Activated CD4-positive, alpha-beta T cell treated with anti-CD3 and anti-CD28 coated beads for 36 hours (primary cell): Measurements from ENCODE around the gene SMYD3. TPM values are rescaled to one million over a fixed set of nuclear protein-coding genes. Genes with fewer than 3 reads are reported as not detected.

Experiments used
- ATAC-seq: fragments of 200-7000 bp; cut with Tn5 transposase; one replicate; pipeline ENCODE4 v1.10.0; 2021; ENCODE audit warnings: mild to moderate bottlenecking, moderate library complexity
- CTCF ChIA-PET: fragments of 350-600 bp; sonication (Branson Sonifier 250); formaldehyde crosslinking; loops from one replicate; lab custom pipeline; 2021; ENCODE audit warnings: antibody characterized with exemption; lab: Charles Lee
- POLR2A ChIA-PET: fragments of 350-600 bp; sonication (Branson Sonifier 250); formaldehyde crosslinking; loops from one replicate; lab custom pipeline; 2021; ENCODE audit warnings: antibody characterized with exemption, inconsistent platforms; lab: Charles Lee
- DNase-seq: peaks from one replicate; pipeline ENCODE4 v3.0.0-alpha.2; 2020
- H3K27ac Mint-ChIP-seq: one replicate; pipeline ENCODE4 v1.8.0; 2021; ENCODE audit warnings: mixed read lengths
- H3K27me3 Mint-ChIP-seq: one replicate; pipeline ENCODE4 v1.8.0; 2021; ENCODE audit warnings: mixed read lengths
- H3K36me3 Mint-ChIP-seq: one replicate; pipeline ENCODE4 v1.8.0; 2021; ENCODE audit warnings: low read depth, mixed read lengths
- H3K4me1 Mint-ChIP-seq: one replicate; pipeline ENCODE4 v1.8.0; 2021; ENCODE audit warnings: mixed read lengths
- H3K4me3 Mint-ChIP-seq: one replicate; pipeline ENCODE4 v1.8.0; 2021; ENCODE audit warnings: mild to moderate bottlenecking, moderate library complexity, mixed read lengths
- H3K9me3 Mint-ChIP-seq: one replicate; pipeline ENCODE4 v1.8.0; 2021; ENCODE audit warnings: low read depth, mixed read lengths
- intact Hi-C, 2 experiments: fragments of 100-400 bp; cut with DNase I in 1 of 2; cut with micrococcal nuclease in 1 of 2; formaldehyde crosslinking; loops; one replicate each; pipeline versions ENCODE4 v1.14.2 to v1.15.1; 2022 to 2024; cut with DNase I, micrococcal nuclease
- total RNA-seq, 2 experiments: library from RNA; stranded (reverse); gene quantifications; one replicate each; pipeline ENCODE4 v1.2.3, GENCODE V29; 2021

The SMYD3 gene
- total RNA-seq, 2 experiments from 2014 or later, result 17.2 to 18.4 TPM

GRCh38 chr1:245880754-245881403 lies 626.2 kb downstream of the SMYD3 start:
- no peaks in the 10 kb centered on the region for H3K27me3 Mint-ChIP-seq
- intact Hi-C loops, result no loop called here
- no peaks in the 10 kb centered on the region for H3K4me1 Mint-ChIP-seq
- POLR2A ChIA-PET, result no interaction called here
- H3K9me3 Mint-ChIP-seq, result peaks cover 3% of the 10 kb centered on the region
- DNase-seq (no peak), ATAC-seq (no peak)
- CTCF ChIA-PET, result no interaction called here
- H3K4me3 Mint-ChIP-seq, result no peak overlapping the region
- peaks cover 11% of the 10 kb centered on the region for H3K36me3 Mint-ChIP-seq
- H3K27ac Mint-ChIP-seq, result no peak overlapping the region

- DNase-seq, result no peak
- peaks cover 2% of the 10 kb centered on the region for H3K36me3 Mint-ChIP-seq
- CTCF ChIA-PET, result no interaction called here
- no peaks in the 10 kb centered on the region for H3K4me1 Mint-ChIP-seq
- no peak overlapping the region for H3K27ac Mint-ChIP-seq
- intact Hi-C loops, result no loop called here
- peaks cover under 1% of the 10 kb centered on the region for H3K9me3 Mint-ChIP-seq
- POLR2A ChIA-PET, result no interaction called here
- no peak for ATAC-seq
- no peaks in the 10 kb centered on the region for H3K27me3 Mint-ChIP-seq
- H3K4me3 Mint-ChIP-seq, result no peak overlapping the region
Measured at GRCh38 chr1:245879091-245879490, 628.0 kb downstream of the SMYD3 start.

- no peaks in the 10 kb centered on the region for H3K27me3 Mint-ChIP-seq
- POLR2A ChIA-PET, result no interaction called here
- H3K36me3 Mint-ChIP-seq, result no peaks in the 10 kb centered on the region
Measured at GRCh38 chr1:245878585-245878984, 628.5 kb downstream of the SMYD3 start.

DNA sequence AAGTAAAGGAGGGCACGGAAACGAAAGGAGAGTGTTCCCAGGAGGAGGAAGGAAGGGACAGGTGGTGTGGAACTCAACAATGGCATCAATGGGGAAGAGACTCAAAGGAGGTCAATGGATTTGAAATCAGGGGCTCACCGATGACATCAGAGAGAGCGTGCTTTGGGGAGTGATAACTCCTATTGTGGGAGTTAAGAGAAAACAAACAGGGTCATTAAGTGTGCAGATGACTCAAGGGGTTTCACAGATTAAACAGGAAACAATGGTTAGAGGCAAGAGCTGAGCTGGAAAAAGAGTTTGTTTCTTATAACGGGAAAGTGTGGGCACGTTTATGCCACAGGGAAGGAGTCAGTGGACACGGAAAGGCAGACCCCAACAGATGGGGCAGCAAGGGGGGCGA lies 629.1 kb downstream of the SMYD3 start:
- Mint-ChIP-seq H3K4me3 (no peak overlapping the region), H3K4me1 (no peaks in the 10 kb centered on the region), H3K36me3 (no peaks in the 10 kb centered on the region), H3K27me3 (no peaks in the 10 kb centered on the region), H3K27ac (no peak overlapping the region), H3K9me3 (no peaks in the 10 kb centered on the region)
- ATAC-seq, result no peak
- intact Hi-C loops, result no loop called here
- no peak for DNase-seq
- ChIA-PET CTCF (no interaction called here), POLR2A (no interaction called here)

More at GRCh38 chr1:245878585-245878984, 628.5 kb downstream of the SMYD3 start:
- H3K4me3 Mint-ChIP-seq, result no peak overlapping the region
- DNase-seq (no peak), ATAC-seq (no peak)
- no peaks in the 10 kb centered on the region for H3K9me3 Mint-ChIP-seq
- no peaks in the 10 kb centered on the region for H3K4me1 Mint-ChIP-seq
- no peak overlapping the region for H3K27ac Mint-ChIP-seq
- CTCF ChIA-PET, result no interaction called here
- intact Hi-C loops, result no loop called here

- H3K27me3 Mint-ChIP-seq, result no peaks in the 10 kb centered on the region
- H3K4me3 Mint-ChIP-seq, result no peak overlapping the region
- ChIA-PET CTCF (interaction anchor here (0.6 to 1.1 kb wide), 2 partner anchors 10 to 56 kb away, joined by 3 read pairs; no protein-coding TSS in a partner anchor), POLR2A (no interaction called here)
- H3K27ac Mint-ChIP-seq, result no peak overlapping the region
- no peaks in the 10 kb centered on the region for H3K36me3 Mint-ChIP-seq
- no peak for DNase-seq
- no peaks in the 10 kb centered on the region for H3K4me1 Mint-ChIP-seq
- no peak for ATAC-seq
- no peaks in the 10 kb centered on the region for H3K9me3 Mint-ChIP-seq
- intact Hi-C loops, result no loop called here
Measured at GRCh38 chr1:245876586-245876985, 630.5 kb downstream of the SMYD3 start.

- CTCF ChIA-PET, result interaction anchor here (1.1 kb wide), 1 partner anchor 9 kb away, joined by 3 read pairs; no protein-coding TSS in a partner anchor
- no peak for DNase-seq
- no peak for ATAC-seq
- Mint-ChIP-seq H3K4me1 (no peaks in the 10 kb centered on the region), H3K36me3 (no peaks in the 10 kb centered on the region), H3K9me3 (no peaks in the 10 kb centered on the region), H3K4me3 (no peak overlapping the region), H3K27ac (no peak overlapping the region), H3K27me3 (no peaks in the 10 kb centered on the region)
- POLR2A ChIA-PET, result no interaction called here
- intact Hi-C loops, result no loop called here
Measured at GRCh38 chr1:245875581-245876261, 631.4 kb downstream of the SMYD3 start.

- no peak overlapping the region for H3K4me3 Mint-ChIP-seq
- no peaks in the 10 kb centered on the region for H3K9me3 Mint-ChIP-seq
- no peak for ATAC-seq
- no peak overlapping the region for H3K27ac Mint-ChIP-seq
- no peaks in the 10 kb centered on the region for H3K27me3 Mint-ChIP-seq
- no peaks in the 10 kb centered on the region for H3K4me1 Mint-ChIP-seq
- intact Hi-C loops, result no loop called here
- ChIA-PET CTCF (interaction anchor here (0.7 to 1.1 kb wide), 2 partner anchors 9 to 526 kb away, joined by 3 read pairs; no protein-coding TSS in a partner anchor), POLR2A (no interaction called here)
- no peak for DNase-seq
- H3K36me3 Mint-ChIP-seq, result no peaks in the 10 kb centered on the region
Measured at GRCh38 chr1:245874942-245875580, 632.0 kb downstream of the SMYD3 start.

DNA sequence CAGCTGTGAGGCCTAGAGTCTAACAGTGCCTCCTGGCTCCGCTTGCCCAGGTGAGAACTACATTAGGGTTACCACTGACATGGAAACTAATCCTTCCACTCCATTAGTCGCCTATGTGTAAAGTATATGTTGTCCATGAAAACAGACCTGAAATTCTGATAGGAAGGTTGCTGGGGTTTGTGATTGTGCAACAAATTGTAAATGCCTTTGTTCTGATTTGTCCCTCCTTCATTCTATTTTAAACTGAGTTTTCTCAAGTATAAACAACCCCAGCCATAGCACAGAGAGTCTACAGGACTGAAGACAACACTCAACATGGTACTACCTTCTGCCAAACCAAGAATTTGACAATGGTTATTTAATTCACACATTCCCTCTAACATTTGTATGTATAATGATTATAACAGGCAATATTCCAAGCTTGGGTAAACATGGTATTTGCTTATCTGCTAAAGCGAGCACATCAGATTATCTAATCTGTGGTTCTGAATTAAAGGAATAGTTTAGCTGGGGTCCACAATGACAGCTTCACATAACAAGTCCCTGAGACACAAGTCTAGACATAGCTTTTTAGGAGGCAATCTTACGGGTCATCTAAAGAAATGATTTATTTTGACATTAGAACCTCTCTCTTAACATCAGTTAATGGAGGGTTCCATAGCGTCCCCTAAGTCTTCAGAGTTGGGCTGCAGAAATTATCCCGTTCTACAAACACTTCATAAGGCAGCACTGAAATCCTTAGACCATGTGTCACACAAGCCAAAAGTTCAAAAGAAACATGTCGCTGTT lies 633.0 kb downstream of the SMYD3 start:
- intact Hi-C loops, result no loop called here
- DNase-seq (no peak), ATAC-seq (no peak)
- ChIA-PET CTCF (no interaction called here), POLR2A (no interaction called here)
- no peaks in the 10 kb centered on the region for H3K9me3 Mint-ChIP-seq
- no peaks in the 10 kb centered on the region for H3K27me3 Mint-ChIP-seq
- no peak overlapping the region for H3K27ac Mint-ChIP-seq
- H3K36me3 Mint-ChIP-seq, result no peaks in the 10 kb centered on the region
- no peaks in the 10 kb centered on the region for H3K4me1 Mint-ChIP-seq
- no peak overlapping the region for H3K4me3 Mint-ChIP-seq

- Mint-ChIP-seq H3K4me3 (no peak overlapping the region), H3K36me3 (no peaks in the 10 kb centered on the region), H3K27me3 (no peaks in the 10 kb centered on the region), H3K9me3 (no peaks in the 10 kb centered on the region), H3K4me1 (no peaks in the 10 kb centered on the region), H3K27ac (no peak overlapping the region)
- ATAC-seq (no peak), DNase-seq (no peak)
- POLR2A ChIA-PET, result no interaction called here
- CTCF ChIA-PET, result no interaction called here
- intact Hi-C loops, result no loop called here
Measured at GRCh38 chr1:245873068-245873467, 634.0 kb downstream of the SMYD3 start.

- intact Hi-C loops, result no loop called here
- ChIA-PET CTCF (interaction anchor here (0.7 kb wide), 1 partner anchor 408 kb away, joined by 3 read pairs; no protein-coding TSS in a partner anchor), POLR2A (no interaction called here)
- no peak for DNase-seq
- Mint-ChIP-seq H3K36me3 (no peaks in the 10 kb centered on the region), H3K4me1 (no peaks in the 10 kb centered on the region), H3K4me3 (no peak overlapping the region), H3K27me3 (no peaks in the 10 kb centered on the region), H3K9me3 (no peaks in the 10 kb centered on the region), H3K27ac (no peak overlapping the region)
- ATAC-seq, result no peak
Measured at GRCh38 chr1:245872475-245872874, 634.6 kb downstream of the SMYD3 start.

- Mint-ChIP-seq H3K4me3 (no peak overlapping the region), H3K36me3 (no peaks in the 10 kb centered on the region), H3K27ac (no peak overlapping the region), H3K4me1 (no peaks in the 10 kb centered on the region), H3K9me3 (no peaks in the 10 kb centered on the region), H3K27me3 (no peaks in the 10 kb centered on the region)
- intact Hi-C loops, result no loop called here
- POLR2A ChIA-PET, result no interaction called here
- no peak for DNase-seq
- ATAC-seq, result no peak
- CTCF ChIA-PET, result interaction anchor here (0.7 kb wide), 1 partner anchor 408 kb away, joined by 3 read pairs; no protein-coding TSS in a partner anchor
Measured at GRCh38 chr1:245871915-245872314, 635.2 kb downstream of the SMYD3 start.
